GM19239 (cell line): ENCODE measurements around the gene MTCH1.

Experiments used
- DNase-seq: peaks from one replicate; pipeline ENCODE4 v3.0.0; 2011; ENCODE audit warnings: low spot score; ENCODE audit not compliant: insufficient read length
- FAIRE-seq: peaks from 2 replicates; lab custom pipeline; 2011; peaks lifted over from hg19 to GRCh38; lab: Jason Lieb, UNC

The MTCH1 gene

DNA sequence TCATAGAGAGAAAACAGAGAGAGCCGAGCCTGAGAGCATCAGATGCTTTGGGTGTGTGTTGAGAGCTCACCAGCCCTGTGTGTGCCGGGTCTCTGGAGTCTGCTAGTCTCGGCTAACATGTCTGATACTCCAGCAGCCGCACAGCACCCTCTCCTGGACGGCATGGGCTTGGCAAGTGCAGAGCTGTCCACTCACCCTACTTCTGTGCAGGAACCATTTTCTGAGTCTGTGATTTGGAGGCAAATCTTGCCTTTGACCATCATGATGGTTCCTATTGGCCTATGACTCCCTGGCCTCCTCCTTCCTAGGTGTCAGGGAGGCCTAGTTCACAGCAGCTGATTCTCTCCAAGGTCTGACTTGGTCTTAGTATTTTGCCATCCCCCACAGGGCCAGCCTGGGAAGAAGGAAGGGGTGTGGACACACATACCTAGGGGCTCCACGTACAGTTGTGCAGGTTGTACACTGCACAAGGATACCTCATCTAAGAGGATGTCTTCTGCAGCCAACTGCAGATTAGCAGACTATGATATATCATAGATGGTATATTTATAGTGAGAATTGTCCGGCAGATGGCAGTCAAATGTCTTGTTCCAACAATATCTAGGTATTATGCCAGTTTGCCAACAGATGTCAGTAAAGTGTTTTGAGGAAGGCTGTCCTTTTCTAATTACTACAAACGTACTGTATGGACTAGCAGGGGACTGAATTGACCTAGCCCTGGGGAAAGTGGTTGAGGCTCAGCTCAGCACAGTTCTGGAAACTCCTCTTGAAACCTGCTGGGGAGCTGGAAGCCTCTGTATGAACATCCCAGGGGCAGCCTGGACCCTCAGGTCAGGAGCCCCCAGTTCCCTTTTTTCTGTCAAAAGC is 32.4 kb upstream of the MTCH1 start:
- DNase-seq (peak; percentile 90), FAIRE-seq (peak; percentile 97)

DNA sequence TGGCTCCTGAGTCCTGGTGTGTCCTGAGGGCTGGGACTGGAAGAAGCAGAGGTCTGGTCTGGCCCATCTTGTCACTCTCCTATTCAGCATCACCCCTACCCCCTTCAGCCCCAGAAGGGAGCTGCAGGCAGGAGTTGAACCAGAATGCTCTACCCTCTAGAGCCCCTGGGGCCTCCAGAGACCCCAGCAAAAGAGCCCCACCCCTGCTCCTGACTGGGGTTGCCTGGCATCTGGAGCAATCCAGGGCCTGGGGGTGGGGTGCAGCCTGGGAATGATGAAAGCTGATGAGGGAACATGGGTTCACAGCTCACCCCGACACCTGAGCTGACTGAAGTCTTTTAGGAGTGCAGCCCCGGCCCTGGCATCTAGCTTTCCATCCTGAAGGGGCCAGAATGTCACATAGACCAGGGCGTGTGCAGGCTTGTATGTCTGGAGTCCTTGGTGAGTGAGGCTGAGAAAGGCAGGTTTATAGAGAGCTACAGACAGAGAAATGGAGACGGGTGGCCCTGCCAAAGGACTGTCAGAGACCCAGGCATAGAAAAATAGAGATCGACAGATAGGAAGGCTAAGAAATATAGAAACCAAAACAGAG is 31.7 kb upstream of the MTCH1 start:
- no peak for DNase-seq
- FAIRE-seq, result no peak

DNA sequence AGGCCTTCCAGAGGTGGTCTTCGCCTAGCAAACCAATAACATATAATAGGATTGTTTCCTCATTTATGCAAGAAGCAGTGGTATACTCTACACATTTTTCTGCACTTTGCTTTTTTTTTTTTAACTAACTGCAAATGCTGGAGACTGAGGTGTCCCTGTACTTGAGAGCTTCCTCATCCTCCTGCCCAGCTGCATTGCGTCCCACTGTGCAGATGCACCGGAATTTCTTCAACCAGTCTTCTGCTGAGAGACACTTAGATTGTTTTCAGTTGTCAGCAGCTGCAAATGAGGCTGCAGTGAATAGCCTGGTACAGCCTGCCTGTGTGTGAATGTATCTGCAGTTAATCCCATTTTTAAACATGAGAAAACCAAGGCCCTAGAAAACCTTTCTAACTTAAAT is 31.0 kb upstream of the MTCH1 start:
- no peak for DNase-seq
- FAIRE-seq, result no peak

DNA sequence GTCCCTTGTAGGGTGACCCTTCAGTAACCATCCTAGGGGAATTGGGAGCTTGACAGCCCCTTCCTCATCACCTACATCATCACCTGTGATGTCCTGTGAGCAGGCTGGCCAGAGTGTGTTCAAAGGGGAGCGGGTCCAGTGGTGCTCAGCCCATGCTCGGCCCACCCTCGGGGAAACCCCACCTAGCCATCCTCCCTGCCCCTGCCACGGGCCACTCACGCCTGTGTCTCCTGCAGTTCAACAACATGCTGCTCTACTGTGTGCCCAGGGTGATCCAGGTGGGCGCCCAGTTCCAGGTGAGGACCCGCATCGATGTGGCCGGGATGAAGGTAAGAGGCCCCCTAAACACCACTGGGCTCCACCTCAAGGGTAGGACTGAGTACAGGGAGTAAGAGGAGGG is 29.5 kb upstream of the MTCH1 start:
- FAIRE-seq, result no peak
- DNase-seq, result no peak

DNA sequence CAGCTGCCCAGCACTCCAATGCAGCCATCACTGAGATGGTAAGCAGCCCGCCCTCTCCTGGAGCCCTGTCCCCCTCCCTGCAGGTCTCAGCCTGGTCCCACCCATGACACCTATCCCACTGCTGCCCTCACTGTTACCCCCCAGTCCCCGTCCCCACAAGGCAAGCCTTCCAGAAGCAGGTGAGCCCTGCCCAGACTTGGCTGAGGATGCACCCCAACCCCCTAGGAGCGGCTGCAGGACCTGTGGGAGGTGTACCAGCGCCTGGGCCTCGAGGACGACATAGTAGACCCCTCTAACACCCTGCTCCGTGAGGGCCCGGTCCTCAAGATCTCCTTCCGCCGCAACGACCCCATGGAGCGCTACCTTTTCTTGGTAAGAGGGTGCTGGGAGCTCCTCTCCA is 28.7 kb upstream of the MTCH1 start:
- FAIRE-seq (no peak), DNase-seq (no peak)

DNA sequence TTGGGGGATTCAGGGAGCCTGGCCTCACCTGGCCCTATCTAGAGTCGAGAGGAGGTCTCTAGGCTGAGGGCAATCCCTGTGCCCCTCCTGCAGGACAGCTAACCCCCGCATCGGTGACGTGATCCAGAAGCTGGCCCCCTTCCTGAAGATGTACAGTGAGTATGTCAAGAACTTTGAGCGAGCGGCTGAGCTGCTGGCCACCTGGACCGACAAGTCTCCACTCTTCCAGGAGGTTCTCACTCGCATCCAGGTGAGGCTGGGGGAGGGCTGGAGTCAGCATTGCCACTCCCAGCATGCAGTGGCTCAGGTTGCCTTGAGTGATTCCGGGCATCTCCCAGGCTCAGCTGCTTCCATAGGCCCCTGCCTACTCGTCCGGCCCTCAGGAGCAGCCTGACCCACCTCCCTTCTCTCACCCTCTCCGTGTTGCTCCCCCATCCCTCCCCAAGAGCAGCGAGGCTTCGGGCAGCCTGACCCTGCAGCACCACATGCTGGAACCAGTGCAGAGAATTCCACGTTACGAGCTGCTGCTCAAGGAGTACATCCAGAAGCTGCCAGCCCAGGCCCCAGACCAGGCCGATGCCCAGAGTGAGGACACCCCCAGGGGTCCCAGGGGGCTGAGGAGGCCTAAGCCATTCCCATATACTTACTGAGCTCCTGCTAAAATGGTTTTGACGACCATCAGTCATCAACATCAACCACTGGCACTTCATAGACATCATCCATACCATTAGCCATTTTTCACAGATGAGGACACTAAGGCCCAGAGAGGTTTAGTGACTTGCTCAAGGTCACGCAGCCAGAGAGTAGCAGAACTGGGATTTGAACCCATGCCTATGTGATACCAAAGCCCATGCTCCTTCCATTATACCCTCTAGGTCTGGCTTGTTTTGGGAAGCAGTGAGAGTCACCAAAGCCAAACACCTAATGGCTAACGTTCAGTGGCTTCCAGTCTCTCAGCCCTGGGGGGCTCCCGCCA is 27.8 kb upstream of the MTCH1 start:
- no peak for FAIRE-seq
- DNase-seq, result no peak

DNA sequence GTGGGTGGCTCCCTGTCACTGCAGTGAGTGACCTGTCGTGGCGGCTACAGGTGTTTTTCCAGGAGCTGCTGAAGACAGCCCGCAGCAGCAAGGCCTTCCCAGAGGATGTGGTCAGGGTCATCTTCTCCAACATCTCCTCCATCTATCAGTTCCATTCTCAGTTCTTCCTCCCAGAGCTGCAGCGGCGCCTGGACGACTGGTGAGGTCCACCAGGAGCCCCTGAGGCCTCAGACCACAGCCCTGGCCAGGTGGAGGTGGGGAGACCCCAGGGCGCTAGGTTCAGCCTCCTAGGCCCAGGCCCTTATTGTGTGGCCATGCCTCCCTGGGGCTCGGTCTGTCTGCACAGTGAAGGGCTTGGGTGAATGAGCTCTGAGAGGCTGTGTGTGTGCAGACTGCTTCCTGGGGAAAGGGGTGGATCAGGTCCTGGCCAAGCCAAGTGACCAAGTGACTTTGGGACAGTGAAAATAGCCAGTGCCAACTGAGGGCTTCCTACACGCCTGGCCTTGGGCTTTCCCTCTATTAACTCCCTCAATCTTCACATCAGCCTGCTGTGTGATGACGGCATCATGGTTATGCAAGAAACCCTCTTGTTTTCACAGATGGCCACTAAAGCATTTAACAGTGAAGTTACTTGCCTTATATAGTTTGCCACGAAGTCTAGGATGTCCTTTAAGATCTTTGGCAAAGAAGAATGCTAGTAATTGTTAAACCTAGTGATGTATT is 25.8 kb upstream of the MTCH1 start:
- DNase-seq, result no peak

DNA sequence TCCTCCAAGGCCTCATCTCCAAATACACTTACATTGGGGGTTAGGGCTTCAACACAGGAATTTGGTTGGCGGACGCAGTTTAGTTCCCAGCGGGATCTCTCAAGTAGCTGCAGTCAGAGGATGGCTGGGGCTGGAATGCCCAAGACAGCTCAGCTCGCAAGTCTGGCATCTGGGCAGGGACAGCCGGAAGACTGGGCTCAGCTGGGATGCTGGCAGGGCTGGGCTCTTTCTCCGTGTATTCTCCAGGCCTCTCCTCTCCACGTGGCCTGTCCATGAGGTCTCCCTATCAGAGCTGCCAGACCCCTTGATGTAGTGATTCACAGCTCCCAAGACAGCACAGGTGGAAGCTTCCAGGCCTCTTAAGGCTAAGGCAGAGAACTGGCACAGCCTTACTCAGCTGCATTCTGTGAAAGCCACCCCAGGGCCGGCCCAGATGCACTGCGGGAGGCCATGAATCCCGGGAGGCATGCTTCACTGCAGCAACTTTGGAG is 24.5 kb upstream of the MTCH1 start:
- FAIRE-seq (no peak), DNase-seq (no peak)

More for the DNA sequence above, 25.8 kb upstream of the MTCH1 start:
- no peak for FAIRE-seq

DNA sequence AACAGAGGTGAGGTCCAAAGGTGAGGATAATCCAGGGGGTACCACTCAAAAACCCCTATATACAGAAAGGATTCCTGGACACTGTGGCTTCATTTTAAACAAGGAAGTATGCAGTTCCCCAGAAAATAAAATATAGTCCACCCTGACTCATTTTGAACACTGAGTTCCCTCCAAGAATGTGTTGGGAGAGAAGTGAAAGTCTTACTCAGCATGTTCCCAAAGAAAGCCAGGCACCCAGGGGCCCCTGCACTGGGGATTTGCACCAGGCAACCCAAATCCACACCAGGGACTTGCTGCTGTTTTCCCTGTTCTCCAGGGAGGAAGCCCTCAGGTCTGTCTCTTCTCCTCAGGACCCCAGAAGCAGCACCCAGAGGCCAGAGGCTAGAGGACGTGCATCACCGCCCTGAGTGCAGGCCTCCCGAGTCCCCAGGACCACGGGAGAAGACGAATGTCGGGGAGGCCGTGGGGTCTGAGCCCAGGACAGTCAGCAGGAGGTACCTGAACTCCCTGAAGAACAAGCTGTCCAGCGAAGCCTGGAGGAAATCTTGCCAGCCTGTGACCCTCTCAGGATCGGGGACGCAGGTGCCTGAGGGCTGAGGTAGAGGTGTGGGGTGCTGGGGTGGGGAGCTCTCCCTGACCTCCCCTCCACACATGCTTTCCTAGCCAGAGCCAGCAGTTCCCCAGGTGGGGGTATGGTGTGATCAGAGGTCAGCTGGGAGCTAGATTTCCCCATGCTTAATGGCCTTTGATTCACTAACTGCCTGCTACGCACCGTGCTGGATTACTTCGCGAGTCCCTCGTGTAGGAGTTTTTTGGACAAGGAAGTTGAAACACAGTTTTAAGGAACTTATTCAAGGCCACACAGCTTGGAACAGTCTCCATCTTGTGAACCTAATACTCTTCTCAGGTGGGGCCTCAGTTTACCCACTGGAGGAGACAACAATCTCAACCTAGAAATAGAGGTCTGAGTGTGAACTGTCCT is 22.8 kb upstream of the MTCH1 start:
- no peak for DNase-seq
- FAIRE-seq, result no peak

DNA sequence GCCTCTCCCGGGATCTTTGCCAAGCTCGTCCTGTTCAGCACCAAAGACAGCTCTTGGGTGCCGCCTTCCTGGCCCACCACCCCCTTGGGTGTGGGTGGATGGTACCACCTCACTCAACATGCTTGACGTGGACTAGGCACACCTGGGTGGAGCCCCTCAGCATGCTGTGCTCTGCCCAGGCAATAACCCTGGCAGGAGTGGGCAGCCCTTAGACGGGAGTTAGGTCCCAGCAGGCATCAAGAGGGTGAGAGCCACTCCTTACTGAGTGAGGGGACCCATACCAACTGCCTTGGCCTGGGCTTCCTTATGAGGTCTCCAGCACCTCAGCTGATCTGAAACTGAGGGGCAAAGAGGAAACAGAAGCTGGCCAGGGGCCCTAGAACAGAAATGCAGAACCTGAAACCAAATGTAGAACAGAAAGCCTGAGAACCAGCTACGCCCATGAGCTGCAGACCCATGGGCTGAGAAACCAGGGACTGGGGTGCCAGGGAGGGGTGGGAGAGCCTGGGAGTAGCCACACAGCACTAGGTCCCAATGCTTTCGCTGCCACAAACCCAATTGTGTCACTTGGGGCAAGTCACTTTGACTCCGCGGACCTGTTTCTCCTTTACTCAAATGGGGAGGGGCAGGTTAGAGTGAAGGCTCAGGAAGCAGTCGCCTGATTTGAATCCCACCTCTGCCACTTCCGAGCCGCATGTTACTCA is 21.5 kb upstream of the MTCH1 start:
- DNase-seq (no peak), FAIRE-seq (peak; percentile 89)

DNA sequence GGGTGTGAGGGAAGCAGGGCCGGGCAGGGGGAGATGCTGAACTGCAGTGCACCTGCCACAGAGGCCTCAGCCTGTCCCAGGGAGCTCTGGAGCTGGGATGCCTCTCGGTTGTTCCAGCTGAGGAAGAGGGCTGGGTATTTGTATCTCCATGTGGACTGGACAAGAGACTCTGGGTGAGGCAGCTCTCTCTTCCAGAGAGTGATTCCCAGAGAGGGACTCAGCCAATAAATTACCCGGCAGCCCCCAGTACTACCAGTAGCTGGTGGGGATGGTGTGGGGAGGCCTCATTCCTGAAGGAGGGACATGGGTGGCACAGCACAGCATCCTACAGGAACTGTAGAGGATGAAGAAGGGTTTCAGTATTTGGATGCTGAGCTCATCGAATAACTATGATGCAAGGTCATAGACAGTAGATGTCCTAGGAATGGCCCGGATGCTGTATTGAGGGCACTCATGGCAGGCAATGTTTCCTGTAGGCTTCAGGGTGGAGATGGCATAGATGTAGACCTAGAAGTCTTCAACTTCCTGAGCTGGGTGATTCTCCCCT is 20.9 kb upstream of the MTCH1 start:
- DNase-seq (no peak), FAIRE-seq (peak; percentile 68)

DNA sequence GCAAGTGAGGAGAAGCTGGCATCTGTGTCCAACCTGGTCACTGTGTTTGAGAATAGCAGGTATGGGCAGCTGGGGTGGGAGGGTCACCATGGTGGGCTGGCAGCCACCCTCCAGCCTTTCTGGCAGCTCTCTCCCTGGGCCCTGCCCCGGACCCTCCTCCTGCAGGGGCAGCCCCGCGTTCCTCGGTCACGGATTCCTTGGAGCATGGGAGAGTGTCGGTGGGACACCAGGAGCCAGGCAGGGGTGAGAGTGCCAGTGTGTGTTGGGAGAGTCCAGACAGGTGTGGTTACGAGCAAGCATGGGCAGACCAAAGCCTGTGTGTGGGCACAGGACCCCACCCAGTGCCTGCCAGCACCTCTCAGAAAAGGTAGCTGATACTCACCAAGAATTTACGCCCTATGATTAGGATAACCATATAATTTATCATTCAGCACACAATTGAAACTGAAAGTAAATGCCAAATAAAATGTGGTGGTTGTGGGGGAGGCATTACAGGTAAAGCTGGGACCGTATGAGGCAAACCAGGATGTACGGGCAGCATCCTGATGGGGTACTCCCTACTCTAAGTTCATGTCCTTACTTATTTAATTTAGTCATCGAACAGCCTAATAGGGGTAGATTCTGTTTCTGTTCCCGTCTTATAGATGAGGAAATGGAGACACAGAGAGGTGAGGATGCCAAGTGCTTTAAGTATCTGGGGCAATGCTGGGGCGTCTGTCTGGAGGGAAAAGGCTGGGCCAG is 20.0 kb upstream of the MTCH1 start:
- DNase-seq, result no peak
- FAIRE-seq, result peak; percentile 80

DNA sequence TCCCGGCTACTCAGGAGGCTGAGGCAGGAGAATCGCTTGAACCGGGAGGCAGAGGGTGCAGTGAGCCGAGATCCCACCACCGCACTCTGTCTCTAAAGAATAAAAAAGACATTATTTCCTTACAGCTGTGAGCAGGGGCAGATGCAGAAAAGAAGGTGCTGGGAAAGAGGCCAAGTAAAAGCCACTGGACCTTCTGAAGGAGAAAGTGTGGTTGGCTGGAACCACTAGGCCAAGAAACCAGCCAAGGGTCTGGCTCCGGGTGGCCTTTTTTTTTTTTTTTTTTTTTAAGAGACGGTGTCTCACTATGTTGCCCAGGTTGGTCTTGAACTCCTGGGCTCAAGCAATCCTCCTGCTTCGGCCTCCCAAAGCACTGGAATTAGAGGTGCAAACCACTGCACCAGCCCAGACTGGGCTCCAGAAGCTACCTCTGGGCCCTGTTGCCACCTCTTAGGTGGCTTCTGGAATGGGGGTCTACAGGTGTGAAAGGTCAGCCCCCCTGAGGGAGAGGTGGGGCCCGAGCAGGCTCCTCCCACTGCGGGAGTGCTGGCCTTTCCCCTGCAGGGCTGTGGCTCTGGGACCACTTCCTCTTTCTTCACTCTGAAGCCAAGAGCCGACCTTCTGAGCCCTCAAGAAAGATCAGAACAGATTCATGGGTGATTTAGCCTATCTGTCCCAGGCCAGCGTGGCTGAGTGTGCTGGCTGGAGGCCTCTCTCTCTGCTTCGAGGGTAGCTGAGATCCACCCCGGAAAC is 19.2 kb upstream of the MTCH1 start, which contains the start of gene FGD2:
FGD2 (plus strand) TSS at position 595 of the 750 bp plus-strand sequence. CDS start 163 bp downstream, outside the sequence.
- DNase-seq (peak; percentile 87), FAIRE-seq (peak; percentile 92)

DNA sequence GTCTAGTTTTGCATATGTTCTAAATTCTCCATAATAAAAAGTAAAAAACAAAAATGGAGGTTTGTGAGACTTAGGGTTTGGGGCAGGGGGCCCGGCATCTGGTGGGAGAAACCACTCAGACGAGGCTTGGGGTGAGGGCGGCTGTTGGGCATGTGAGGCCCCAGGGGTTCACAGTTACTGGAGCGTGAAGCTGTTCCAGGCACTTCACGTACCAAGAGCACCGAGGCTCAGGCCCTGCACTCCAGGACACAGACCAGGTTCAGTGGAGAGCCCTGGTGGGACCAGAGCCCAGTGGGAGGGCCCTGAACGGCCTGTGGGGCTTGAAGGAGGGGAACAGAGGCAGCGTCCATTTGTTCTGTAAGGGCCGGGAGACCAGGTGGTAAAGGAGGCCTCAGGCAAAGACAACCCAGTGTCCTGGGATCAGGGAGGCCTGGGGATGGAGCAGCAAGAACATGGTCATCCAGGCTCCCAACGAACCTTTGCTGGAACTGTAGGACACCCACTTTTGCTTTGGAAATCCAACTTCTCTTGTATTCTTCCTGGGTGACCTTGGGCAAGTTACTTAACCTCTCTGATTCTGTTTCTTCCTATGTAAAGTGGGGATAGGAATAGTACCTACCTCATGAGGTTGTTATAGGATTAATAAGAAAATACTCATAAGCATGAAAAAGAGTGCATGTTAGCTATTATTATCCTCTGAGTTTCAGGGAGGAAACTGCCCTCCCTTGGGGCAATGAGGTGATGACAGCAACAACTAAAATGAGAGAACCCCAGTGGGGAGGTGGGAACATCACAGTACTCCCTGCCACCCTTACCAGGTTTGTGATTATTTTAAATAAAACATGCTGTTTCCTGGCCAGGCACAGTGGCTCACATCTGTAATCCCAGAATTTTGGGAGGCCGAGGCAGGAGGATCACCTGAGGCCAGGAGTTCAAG is 18.3 kb upstream of the MTCH1 start:
- FAIRE-seq (peak; percentile 91), DNase-seq (no peak)

DNA sequence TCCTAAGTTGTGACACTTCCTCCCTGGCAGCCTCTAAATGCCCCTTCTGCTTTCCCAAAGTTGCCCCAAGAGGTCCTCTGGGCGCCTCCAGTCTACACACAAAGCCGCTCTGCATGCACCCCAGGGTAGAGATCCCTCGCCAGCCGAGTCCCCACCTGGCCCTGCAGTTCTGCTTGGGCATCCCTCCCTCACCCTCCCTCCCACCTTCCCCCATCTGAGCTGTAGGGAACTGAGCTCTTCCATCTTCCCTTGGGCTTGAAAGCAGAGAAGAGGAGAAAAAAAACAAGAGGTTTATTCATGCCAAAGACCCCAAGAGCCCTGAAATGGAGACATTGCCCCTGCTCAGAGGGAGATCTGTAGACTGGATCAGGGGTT is 13.7 kb upstream of the MTCH1 start:
- FAIRE-seq (no peak), DNase-seq (no peak)
